Aorta (tissue), 5 donors: ENCODE measurements around the gene GUCY1A2. TPM values are rescaled to one million over a fixed set of nuclear protein-coding genes. Genes with fewer than 3 reads are reported as not detected.
"Not testable (repeated sequence)": the region's sequence is repeated elsewhere in the genome, so short reads cannot be mapped to it uniquely, and the experiment has no call there.

Source experiments
- ATAC-seq: fragments of 200-7000 bp; cut with Tn5 transposase; one replicate; pipeline ENCODE4 v1.9.1; 2022; ENCODE audit warnings: moderate library complexity; ENCODE audit not compliant: low FRiP score
- DNase-seq, 2 donors: peaks; one replicate each; pipeline ENCODE4 v3.0.0-alpha.2; 2020
- H3K27ac ChIP-seq, 2 donors: one replicate each; pipeline ENCODE4 v1.5.1; 2013; ENCODE audit warnings: low read length in 2 of 2, mild to moderate bottlenecking in 2 of 2, moderate library complexity in 2 of 2, control low read depth in 1 of 2, inconsistent platforms in 1 of 2, low read depth in 1 of 2
- H3K27me3 ChIP-seq, 2 donors: one replicate each; pipeline ENCODE4 v1.6.1; 2013; ENCODE audit warnings: control low read depth in 1 of 2, low read length in 1 of 2, mild to moderate bottlenecking in 1 of 2, moderate library complexity in 1 of 2; ENCODE audit not compliant: insufficient read depth in 2 of 2, control insufficient read depth in 1 of 2
- H3K36me3 ChIP-seq, 2 donors: one replicate each; pipeline ENCODE4 v1.6.1; 2013; ENCODE audit warnings: control low read depth in 1 of 2, low read length in 1 of 2, mild to moderate bottlenecking in 1 of 2; ENCODE audit not compliant: insufficient read depth in 2 of 2, control insufficient read depth in 1 of 2
- H3K4me1 ChIP-seq, 2 donors: one replicate each; pipeline ENCODE4 v1.6.1; 2013; ENCODE audit warnings: low read length in 2 of 2, control low read depth in 1 of 2, mild to moderate bottlenecking in 1 of 2, moderate library complexity in 1 of 2; ENCODE audit not compliant: insufficient read depth in 2 of 2, control insufficient read depth in 1 of 2
- H3K4me3 ChIP-seq, 2 donors: one replicate each; pipeline ENCODE4 v1.5.1; 2013; ENCODE audit warnings: low read length in 2 of 2, control low read depth in 1 of 2, mild to moderate bottlenecking in 1 of 2
- H3K9me3 ChIP-seq: one replicate; pipeline ENCODE4 v1.6.1; 2013; ENCODE audit warnings: mild to moderate bottlenecking, low read length; ENCODE audit not compliant: control insufficient read depth
- WGBS, 2 donors: extraction: QIAGEN DNeasy Blood & Tissue Kit; methylation state at CpG; one replicate each; pipeline ENCODE4 v1.1.7; 2013; 5-methylcytosine and 5-hydroxymethylcytosine counted together
- intact Hi-C, 2 donors: fragments of 100-400 bp; cut with DNase I; formaldehyde crosslinking; loops; one replicate each; pipeline versions ENCODE4 v1.14.2 to v1.15.0; 2022
- polyA plus RNA-seq, 2 donors: library from polyadenylated mRNA; stranded (reverse); fragments of 200-250 nt; gene quantifications; one replicate each; pipeline ENCODE4 v1.2.3, GENCODE V29; 2013
- total RNA-seq, 2 donors: library from RNA; stranded (reverse); fragmentation: NEBNext Ultra II Directional; extraction: Animal tissue kit (Norgen Biotek cat#: 25700); gene quantifications; one replicate each; pipeline ENCODE4 v1.2.1, GENCODE V29; 2021
- donor health status: healthy with polysubstance abuse.
- donor health status: Bipolar disorder and iron deficiency.
- donor health status: DM: no; HTN: no; CAD: no.
- donor health status: DM: no; HTN: no; CAD: no.
- donor health status: DM: yes; HTN: yes; CAD: no.

The GUCY1A2 gene
- total and polyA plus RNA-seq, 4 donors, result 0.75 to 37.9 (median 4.4) TPM

DNA sequence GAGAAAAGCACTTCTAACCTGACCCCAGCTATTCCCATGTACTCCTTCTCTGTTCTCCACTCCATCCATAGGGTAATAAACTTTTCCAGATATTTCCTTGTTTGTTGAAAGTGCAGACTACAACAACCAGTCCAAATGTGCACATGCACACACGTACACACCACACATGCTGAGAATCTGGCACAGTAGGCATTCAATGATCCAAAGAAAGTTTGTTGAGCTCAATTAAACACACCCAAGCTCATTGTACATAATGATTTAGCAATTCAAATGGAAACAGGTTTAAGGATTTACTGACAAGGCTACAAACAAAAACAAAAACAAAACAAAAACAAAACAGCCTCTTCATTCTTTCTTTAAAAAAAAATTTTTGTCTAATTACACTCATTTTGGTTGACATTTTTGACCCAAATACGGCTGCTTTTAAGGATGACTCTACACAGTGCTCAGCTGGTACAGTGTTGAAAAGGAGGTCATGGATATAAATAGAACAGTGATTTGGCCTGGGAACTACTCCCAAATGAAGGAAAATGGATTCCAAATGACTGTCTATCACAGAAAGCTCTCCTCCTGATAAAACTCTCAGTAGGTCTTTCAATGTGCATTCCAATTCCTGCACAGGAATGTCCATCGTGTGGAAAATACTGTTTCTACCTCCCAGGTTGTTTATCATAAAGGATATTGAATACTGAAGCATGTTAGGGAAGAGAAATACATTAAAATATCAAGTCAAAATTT, 232.2 kb downstream of the GUCY1A2 start:
- no peak overlapping the region for H3K4me3 ChIP-seq
- H3K27ac ChIP-seq, result no peak overlapping the region
- no peaks in the 10 kb centered on the region for H3K4me1 ChIP-seq
- H3K36me3 ChIP-seq, result no peaks in the 10 kb centered on the region
- 5 to 9% methylated on average over 3 of the region's 3 CpGs for WGBS, 2 donors
- no peaks in the 10 kb centered on the region for H3K27me3 ChIP-seq
- H3K9me3 ChIP-seq, result no peaks in the 10 kb centered on the region
- intact Hi-C loops, result no loop called here
- ATAC-seq (no peak), DNase-seq (no peak)

GRCh38 chr11:106777302-106777701, 241.0 kb downstream of the GUCY1A2 start:
- intact Hi-C loops, H3K36me3 ChIP-seq, H3K9me3 ChIP-seq, DNase-seq, H3K4me1 ChIP-seq, H3K27me3 ChIP-seq, H3K4me3 ChIP-seq, H3K27ac ChIP-seq, ATAC-seq: not testable (repeated sequence)
- 98 to 99% methylated on average over 8 of the region's 8 CpGs for WGBS, 2 donors

DNA sequence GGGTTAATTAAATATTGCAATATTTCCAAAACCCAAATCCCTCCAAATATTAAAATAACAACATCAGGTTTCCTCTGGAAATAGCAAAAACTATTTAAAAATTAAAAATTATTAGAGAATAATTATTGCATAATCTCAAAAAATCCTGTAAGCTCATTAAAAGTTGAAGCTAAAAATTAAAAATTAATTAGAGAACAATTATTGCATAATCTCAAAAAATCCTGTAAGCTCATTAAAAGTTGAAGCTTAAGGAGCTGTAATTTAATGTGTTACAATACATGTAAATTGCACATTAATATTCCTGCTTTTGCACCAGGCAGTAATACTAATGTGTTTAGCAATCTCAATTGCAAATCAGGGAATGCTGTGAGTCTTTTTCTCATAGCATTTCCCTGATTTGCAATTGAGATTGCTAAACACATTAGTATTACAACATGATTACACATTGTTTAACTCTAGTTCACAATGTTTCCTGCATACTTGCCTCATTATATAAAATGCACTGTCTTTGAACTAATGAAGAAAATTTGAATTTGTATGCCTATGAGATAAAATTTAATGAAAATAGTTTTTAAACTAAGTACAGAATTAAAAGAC, 247.7 kb downstream of the GUCY1A2 start:
- ATAC-seq (no peak), DNase-seq (no peak)
- H3K27ac ChIP-seq, result no peak overlapping the region
- H3K27me3 ChIP-seq, result no peaks in the 10 kb centered on the region
- no peaks in the 10 kb centered on the region for H3K9me3 ChIP-seq
- H3K4me3 ChIP-seq, result no peak overlapping the region
- H3K4me1 ChIP-seq, result no peaks in the 10 kb centered on the region
- H3K36me3 ChIP-seq, result no peaks in the 10 kb centered on the region
- intact Hi-C loops, result no loop called here

DNA sequence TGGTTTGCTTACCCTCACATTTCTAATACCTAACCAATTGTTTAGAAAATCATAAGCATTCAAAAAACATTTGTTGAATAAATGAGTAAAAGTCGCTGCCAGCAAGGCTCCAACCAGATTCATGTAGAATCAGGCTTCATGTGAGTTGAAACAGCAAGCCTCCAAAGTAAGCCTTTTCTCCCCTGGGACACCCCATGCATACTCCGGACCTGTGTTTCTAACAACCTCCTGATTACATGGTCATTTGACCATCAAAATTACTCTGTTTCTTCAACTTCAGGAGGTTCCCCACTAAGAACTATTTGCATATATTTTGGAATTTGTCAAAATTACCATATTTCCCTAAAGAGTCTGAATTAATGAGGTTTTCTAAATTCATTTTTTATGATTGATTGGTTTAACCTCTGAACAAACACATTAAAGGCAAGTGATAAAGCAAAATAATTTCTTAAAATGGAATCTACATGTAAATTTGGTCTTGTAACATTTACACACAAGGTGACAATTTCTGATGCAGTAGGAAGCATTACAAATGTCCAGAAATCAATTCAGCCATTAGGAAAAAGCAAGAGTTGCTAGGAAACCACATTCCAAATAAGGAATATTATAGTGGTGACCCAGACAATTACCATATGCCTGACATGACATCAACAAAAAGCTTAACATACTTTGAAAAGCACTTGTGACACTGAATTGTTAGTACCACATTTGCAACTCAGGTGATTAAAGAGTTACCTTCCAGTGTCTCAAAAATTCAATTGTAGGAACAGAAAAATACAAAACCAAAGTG, 252.6 kb downstream of the GUCY1A2 start:
- WGBS, 2 donors, result 52 to 55% methylated on average over 2 of the region's 2 CpGs
- intact Hi-C loops, result no loop called here
- Histone ChIP-seq H3K4me1 (no peaks in the 10 kb centered on the region), H3K36me3 (no peaks in the 10 kb centered on the region), H3K9me3 (no peaks in the 10 kb centered on the region), H3K4me3 (no peak overlapping the region), H3K27ac (no peak overlapping the region), H3K27me3 (no peaks in the 10 kb centered on the region)
- ATAC-seq (no peak), DNase-seq (no peak)

DNA sequence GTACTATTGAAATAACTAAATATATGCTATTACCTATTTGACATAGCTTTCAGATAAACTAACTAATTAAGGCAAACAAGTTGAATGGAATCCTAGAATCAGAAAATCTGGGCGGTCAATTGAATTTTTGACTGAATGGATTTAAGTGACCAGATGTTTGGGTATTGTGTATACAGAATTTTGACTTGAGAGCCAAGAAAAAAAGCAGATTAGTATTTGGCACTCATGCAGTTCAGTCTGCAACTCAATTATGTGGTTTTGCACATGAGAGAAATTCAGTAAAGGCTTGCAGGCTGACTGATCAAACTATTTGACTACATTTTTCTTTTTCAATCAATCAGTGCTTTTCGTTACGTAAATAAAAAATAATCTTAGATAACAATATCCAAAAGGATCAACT, 254.8 kb downstream of the GUCY1A2 start:
- H3K4me1 ChIP-seq, result no peaks in the 10 kb centered on the region
- H3K36me3 ChIP-seq, result no peaks in the 10 kb centered on the region
- DNase-seq, result no peak
- intact Hi-C loops, result no loop called here
- no peak for ATAC-seq
- no peaks in the 10 kb centered on the region for H3K9me3 ChIP-seq
- WGBS, 2 donors, result 92 to 94% methylated on average over 3 of the region's 3 CpGs
- no peak overlapping the region for H3K27ac ChIP-seq
- H3K4me3 ChIP-seq, result no peak overlapping the region
- no peaks in the 10 kb centered on the region for H3K27me3 ChIP-seq

GRCh38 chr11:106761745-106762144, 256.5 kb downstream of the GUCY1A2 start:
- Histone ChIP-seq H3K9me3 (no peaks in the 10 kb centered on the region), H3K4me1 (no peaks in the 10 kb centered on the region), H3K27me3 (no peaks in the 10 kb centered on the region), H3K4me3 (no peak overlapping the region), H3K36me3 (no peaks in the 10 kb centered on the region), H3K27ac (no peak overlapping the region)
- DNase-seq (no peak), ATAC-seq (no peak)
- 94 to 99% methylated on average over 1 of the region's 1 CpG for WGBS, 2 donors
- intact Hi-C loops, result no loop called here

DNA sequence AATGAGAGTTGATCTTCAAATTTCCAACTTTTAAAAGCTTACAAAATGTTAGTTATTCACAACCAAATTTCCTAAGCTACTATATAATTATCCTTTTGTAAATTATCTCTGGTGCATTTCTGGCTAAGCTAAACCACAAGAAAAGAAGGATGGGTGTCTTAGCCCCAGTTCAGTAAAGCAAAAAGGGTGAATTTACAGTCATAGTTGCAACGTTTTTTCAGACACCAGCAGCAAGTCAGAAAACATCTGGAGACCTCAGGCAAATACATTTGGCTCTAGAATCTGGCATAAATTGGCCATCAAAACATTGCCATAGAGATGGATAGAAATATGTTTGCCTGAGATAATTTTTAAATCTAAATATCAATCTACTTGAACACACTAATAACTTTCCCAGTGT, 257.0 kb downstream of the GUCY1A2 start:
- Histone ChIP-seq H3K4me1 (no peaks in the 10 kb centered on the region), H3K27me3 (no peaks in the 10 kb centered on the region), H3K4me3 (no peak overlapping the region), H3K27ac (no peak overlapping the region), H3K36me3 (no peaks in the 10 kb centered on the region), H3K9me3 (no peaks in the 10 kb centered on the region)
- DNase-seq (no peak), ATAC-seq (no peak)
- intact Hi-C loops, result no loop called here
- 13 to 25% methylated on average over 1 of the region's 1 CpG for WGBS, 2 donors

GRCh38 chr11:106748059-106748458, 270.2 kb downstream of the GUCY1A2 start:
- Histone ChIP-seq H3K9me3 (no peaks in the 10 kb centered on the region), H3K27ac (no peak overlapping the region), H3K27me3 (no peaks in the 10 kb centered on the region), H3K4me3 (no peak overlapping the region), H3K4me1 (no peaks in the 10 kb centered on the region), H3K36me3 (no peaks in the 10 kb centered on the region)
- intact Hi-C loops, result no loop called here
- 84 to 86% methylated on average over 1 of the region's 1 CpG for WGBS, 2 donors
- DNase-seq, result no peak
- ATAC-seq, result no peak

- no peak for ATAC-seq
- Histone ChIP-seq H3K4me1 (no peaks in the 10 kb centered on the region), H3K36me3 (no peaks in the 10 kb centered on the region), H3K27ac (no peak overlapping the region), H3K27me3 (no peaks in the 10 kb centered on the region), H3K4me3 (no peak overlapping the region), H3K9me3 (no peaks in the 10 kb centered on the region)
- intact Hi-C loops, result no loop called here
- no peak for DNase-seq
- 67 to 81% methylated on average over 1 of the region's 1 CpG for WGBS, 2 donors
These were observed 272.3 kb downstream of the GUCY1A2 start for GRCh38 chr11:106745941-106746340.
